ENCODE data around the gene ALDH6A1. TPM values are rescaled to one million over a fixed set of nuclear protein-coding genes. Genes with fewer than 3 reads are reported as not detected.

ALDH6A1 gene
- total RNA-seq, 1 donor from 2014 or later = 67.2 TPM

GRCh38 chr14:74018174-74018585 is 66.1 kb downstream of the ALDH6A1 start:
- H3K9me3 Mint-ChIP-seq = no peaks in the 10 kb centered on the region
- H3K4me3 Mint-ChIP-seq = peak overlapping the region; percentile 95

GRCh38 chr14:74015963-74016362 is 68.3 kb downstream of the ALDH6A1 start:
- DNase-seq (ENCODE audit: extremely low spot score, unreplicated experiment) = no peak
- Mint-ChIP-seq H3K27ac (no peak overlapping the region), H3K9me3 (no peaks in the 10 kb centered on the region), H3K27me3 (no peaks in the 10 kb centered on the region), H3K4me1 (ENCODE audit: unreplicated experiment) (no peaks in the 10 kb centered on the region), H3K4me3 (no peak overlapping the region), H3K36me3 (peaks cover 8% of the 10 kb centered on the region)
- no peak for TF ChIP-seq CTCF (conservative IDR thresholded peaks at IDR 0.05)

More at GRCh38 chr14:74018174-74018585, 66.1 kb downstream of the ALDH6A1 start:
- H3K27me3 Mint-ChIP-seq = no peaks in the 10 kb centered on the region
- no peak for TF ChIP-seq CTCF (conservative IDR thresholded peaks at IDR 0.05)
- no peaks in the 10 kb centered on the region for H3K4me1 Mint-ChIP-seq (ENCODE audit: unreplicated experiment)
- H3K36me3 Mint-ChIP-seq = peaks cover 2% of the 10 kb centered on the region
- no peak for DNase-seq (ENCODE audit: extremely low spot score, unreplicated experiment)
- peak overlapping the region; percentile 98 for H3K27ac Mint-ChIP-seq

DNA sequence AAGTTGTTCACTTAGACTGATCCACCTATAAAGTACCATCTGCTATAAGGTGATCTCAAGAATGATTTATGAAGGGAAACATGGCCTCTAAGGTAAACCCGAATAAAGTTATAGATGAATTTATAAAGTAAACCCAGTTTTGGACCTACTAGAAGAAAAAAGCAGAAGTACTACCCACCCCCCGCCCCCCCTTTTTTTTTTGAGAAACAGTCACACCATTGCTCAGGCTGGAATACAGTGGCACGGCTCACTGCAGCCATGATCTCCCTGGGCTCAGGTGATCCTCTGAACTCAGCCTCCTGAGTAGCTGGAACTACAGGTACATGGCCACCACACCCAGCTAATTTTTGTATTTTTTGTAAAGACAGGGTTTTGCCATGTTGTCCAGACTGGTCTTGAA is 69.1 kb downstream of the ALDH6A1 start:
- Mint-ChIP-seq H3K27ac (no peak overlapping the region), H3K36me3 (peaks cover 13% of the 10 kb centered on the region), H3K27me3 (no peaks in the 10 kb centered on the region), H3K9me3 (no peaks in the 10 kb centered on the region), H3K4me1 (ENCODE audit: unreplicated experiment) (no peaks in the 10 kb centered on the region), H3K4me3 (no peak overlapping the region)
- DNase-seq (ENCODE audit: extremely low spot score, unreplicated experiment) = no peak
- TF ChIP-seq CTCF (conservative IDR thresholded peaks at IDR 0.05) = no peak

- no peaks in the 10 kb centered on the region for H3K27me3 Mint-ChIP-seq
- DNase-seq (ENCODE audit: extremely low spot score, unreplicated experiment) = no peak
- H3K4me1 Mint-ChIP-seq (ENCODE audit: unreplicated experiment) = no peaks in the 10 kb centered on the region
- no peaks in the 10 kb centered on the region for H3K9me3 Mint-ChIP-seq
- H3K36me3 Mint-ChIP-seq = peaks cover 13% of the 10 kb centered on the region
- no peak for TF ChIP-seq CTCF (conservative IDR thresholded peaks at IDR 0.05)
- H3K27ac Mint-ChIP-seq = no peak overlapping the region
- H3K4me3 Mint-ChIP-seq = no peak overlapping the region
Measured at GRCh38 chr14:74014299-74014698, 70.0 kb downstream of the ALDH6A1 start.

- Mint-ChIP-seq H3K4me3 (no peak overlapping the region), H3K4me1 (ENCODE audit: unreplicated experiment) (no peaks in the 10 kb centered on the region), H3K27me3 (no peaks in the 10 kb centered on the region), H3K36me3 (peaks cover 18% of the 10 kb centered on the region), H3K9me3 (no peaks in the 10 kb centered on the region), H3K27ac (no peak overlapping the region)
- TF ChIP-seq CTCF (conservative IDR thresholded peaks at IDR 0.05) = no peak
- no peak for DNase-seq (ENCODE audit: extremely low spot score, unreplicated experiment)
Measured at GRCh38 chr14:74008843-74009499, 75.3 kb downstream of the ALDH6A1 start.

Other genes with a start within 250 kb of the ALDH6A1 start
- gene PTGR2, start 232.6 kb downstream of the ALDH6A1 start, total RNA-seq (ENCODE audit: low replicate concordance) = 9.5 and 9.6 TPM in 2 replicates
- 44.2 and 50.8 TPM in 2 replicates for gene ZNF410, start 197.6 kb downstream of the ALDH6A1 start, total RNA-seq (ENCODE audit: low replicate concordance)
- 3.0 and 5.3 TPM in 2 replicates for gene FAM161B, start 134.4 kb downstream of the ALDH6A1 start, total RNA-seq (ENCODE audit: low replicate concordance)
- gene COQ6, start 134.2 kb downstream of the ALDH6A1 start, total RNA-seq (ENCODE audit: low replicate concordance) = 16.5 and 21.2 TPM in 2 replicates
- gene ENTPD5, start 65.2 kb downstream of the ALDH6A1 start, total RNA-seq (ENCODE audit: low replicate concordance) = 22.2 and 25.8 TPM in 2 replicates
- gene BBOF1, start 65.1 kb downstream of the ALDH6A1 start, total RNA-seq (ENCODE audit: low replicate concordance) = 6.6 and 9.0 TPM in 2 replicates
- 6.9 and 15.1 TPM in 2 replicates for gene LIN52, start 503 bp upstream of the ALDH6A1 start, total RNA-seq (ENCODE audit: low replicate concordance)
- gene VSX2, start 155.0 kb upstream of the ALDH6A1 start, total RNA-seq (ENCODE audit: low replicate concordance) = 0.12 TPM in 1 of 2 replicates, not detected in the other
- gene ABCD4, start 218.5 kb upstream of the ALDH6A1 start, total RNA-seq (ENCODE audit: low replicate concordance) = 60.5 and 92.6 TPM in 2 replicates